Fibroblast of lung (primary cell): Measurements from ENCODE around the gene KLHL12. TPM values are rescaled to one million over a fixed set of nuclear protein-coding genes. Genes with fewer than 3 reads are reported as not detected.

ENCODE experiments used
- DNase-seq, 2 donors: peaks; one replicate each; pipeline versions ENCODE4 v3.0.0 to v3.0.0-alpha.2; 2010; ENCODE audit warnings: low read depth in 2 of 2
- H2AFZ ChIP-seq: 2 replicates; pipeline ENCODE4 v1.5.1; 2012; ENCODE audit warnings: low read length, control low read depth, inconsistent platforms
- H3K27ac ChIP-seq: 2 replicates; pipeline ENCODE4 v1.5.1; 2011; ENCODE audit warnings: low read length, control low read depth; ENCODE audit not compliant: insufficient read depth
- H3K27me3 ChIP-seq: 2 replicates; pipeline ENCODE4 v1.5.1; 2011; ENCODE audit warnings: mild to moderate bottlenecking, low read length; ENCODE audit not compliant: control insufficient read depth, insufficient read depth
- H3K36me3 ChIP-seq: 2 replicates; pipeline ENCODE4 v1.5.1; 2011; ENCODE audit warnings: low read length; ENCODE audit not compliant: control insufficient read depth, insufficient read depth
- H3K4me1 ChIP-seq: 2 replicates; pipeline ENCODE4 v1.5.1; 2011; ENCODE audit warnings: low read length; ENCODE audit not compliant: control insufficient read depth, insufficient read depth; ENCODE audit errors: extremely low read depth
- H3K4me2 ChIP-seq: 2 replicates; pipeline ENCODE4 v1.5.1; 2011; ENCODE audit warnings: low read length, control low read depth; ENCODE audit not compliant: insufficient read depth; ENCODE audit errors: extremely low read depth
- H3K4me3 ChIP-seq, 4 experiments: fragments of 200-600 bp in 1 of 4; sonication (generic) in 1 of 4; replicated peaks in 1 of 4; 2 replicates each; pipeline ENCODE4 v1.5.1; 2011 to 2016; ENCODE audit warnings: low read length in 4 of 4, low read depth in 3 of 4, mild to moderate bottlenecking in 3 of 4, control low read depth in 2 of 4, inconsistent platforms in 1 of 4, mixed read lengths in 1 of 4; ENCODE audit not compliant: insufficient read depth in 1 of 4; ENCODE audit errors: control extremely low read depth in 1 of 4
- H3K79me2 ChIP-seq: 2 replicates; pipeline ENCODE4 v1.5.1; 2012; ENCODE audit warnings: mild to moderate bottlenecking, low read length, inconsistent platforms; ENCODE audit not compliant: control insufficient read depth, insufficient read depth
- H3K9ac ChIP-seq: 2 replicates; pipeline ENCODE4 v1.5.1; 2011; ENCODE audit warnings: mild to moderate bottlenecking, low read length, control low read depth; ENCODE audit not compliant: insufficient read depth
- H3K9me3 ChIP-seq: 2 replicates; pipeline ENCODE4 v1.5.1; 2012; ENCODE audit warnings: low read depth, low read length; ENCODE audit not compliant: control insufficient read depth, insufficient read depth
- H4K20me1 ChIP-seq: 2 replicates; pipeline ENCODE4 v1.5.1; 2011; ENCODE audit warnings: low read length; ENCODE audit not compliant: control insufficient read depth, insufficient read depth; ENCODE audit errors: extremely low read depth
- EZH2 ChIP-seq: IDR thresholded peaks from 2 replicates; pipeline ENCODE4 v1.5.1; 2012; ENCODE audit warnings: low read length, control low read depth, mild to moderate bottlenecking; ENCODE audit errors: missing control alignments
- polyA plus RNA-seq, 2 donors: library from polyadenylated mRNA; depleted of rRNA in 1 of 2; stranded (reverse) in 1 of 2; unstranded in 1 of 2; fragments of >200 nt; gene quantifications; 2 replicates each; pipeline ENCODE4 v1.2.1, GENCODE V29; 2011 to 2012; ENCODE audit warnings: missing spikeins in 1 of 2
- total RNA-seq: library from RNA; depleted of rRNA; stranded (reverse); fragments of >200 nt; gene quantifications from 2 replicates; pipeline ENCODE4 v1.2.1, GENCODE V29; 2014
- TF ChIP-seq, protein P1 (sequence below), 2 donors: IDR thresholded peaks in 1 of 2; conservative IDR thresholded peaks in 1 of 2; 1 replicate in 1 of 2; 2 replicates in 1 of 2; pipeline ENCODE4 v1.5.1; 2011 to 2012; ENCODE audit warnings: low read length in 2 of 2, control low read depth in 1 of 2, inconsistent platforms in 1 of 2, low read depth in 1 of 2, mild to moderate bottlenecking in 1 of 2

KLHL12 gene
- total and polyA plus RNA-seq, 2 donors (not counting 1 experiment from before 2014, with no cell fraction given), result 46.3 to 55.5 TPM

DNA sequence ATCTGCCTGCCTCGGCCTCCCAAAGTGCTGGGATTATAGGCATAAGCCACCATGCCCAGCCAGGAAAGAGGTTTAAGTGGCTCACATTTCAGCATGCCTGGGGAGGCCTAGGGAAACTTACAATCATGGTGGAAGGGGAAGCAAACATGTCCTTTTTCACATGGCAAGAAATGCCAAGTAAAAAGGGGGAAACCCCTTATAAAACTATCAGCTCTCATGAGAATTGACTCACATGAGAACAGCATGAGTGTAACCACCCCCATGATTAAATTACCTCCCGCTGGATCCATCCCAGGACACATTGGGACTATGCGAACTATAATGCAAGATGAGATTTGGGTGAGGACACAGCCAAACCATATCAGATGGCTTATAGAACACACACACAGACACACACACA, 8.8 kb upstream of the KLHL12 start:
- H3K27me3 ChIP-seq, result no peaks in the 10 kb centered on the region
- H4K20me1 ChIP-seq, result no peaks in the 10 kb centered on the region
- TF ChIP-seq EZH2, result no peak
- TF ChIP-seq, protein P1, sequence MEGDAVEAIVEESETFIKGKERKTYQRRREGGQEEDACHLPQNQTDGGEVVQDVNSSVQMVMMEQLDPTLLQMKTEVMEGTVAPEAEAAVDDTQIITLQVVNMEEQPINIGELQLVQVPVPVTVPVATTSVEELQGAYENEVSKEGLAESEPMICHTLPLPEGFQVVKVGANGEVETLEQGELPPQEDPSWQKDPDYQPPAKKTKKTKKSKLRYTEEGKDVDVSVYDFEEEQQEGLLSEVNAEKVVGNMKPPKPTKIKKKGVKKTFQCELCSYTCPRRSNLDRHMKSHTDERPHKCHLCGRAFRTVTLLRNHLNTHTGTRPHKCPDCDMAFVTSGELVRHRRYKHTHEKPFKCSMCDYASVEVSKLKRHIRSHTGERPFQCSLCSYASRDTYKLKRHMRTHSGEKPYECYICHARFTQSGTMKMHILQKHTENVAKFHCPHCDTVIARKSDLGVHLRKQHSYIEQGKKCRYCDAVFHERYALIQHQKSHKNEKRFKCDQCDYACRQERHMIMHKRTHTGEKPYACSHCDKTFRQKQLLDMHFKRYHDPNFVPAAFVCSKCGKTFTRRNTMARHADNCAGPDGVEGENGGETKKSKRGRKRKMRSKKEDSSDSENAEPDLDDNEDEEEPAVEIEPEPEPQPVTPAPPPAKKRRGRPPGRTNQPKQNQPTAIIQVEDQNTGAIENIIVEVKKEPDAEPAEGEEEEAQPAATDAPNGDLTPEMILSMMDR (conservative IDR thresholded peaks at IDR 0.05 in 1 of 2, IDR thresholded peaks at IDR 0.05 in 1 of 2; ENCODE audit: low read depth in 1 of 2, low read length in 2 of 2), result no peak
- H2AFZ ChIP-seq, result no peak overlapping the region
- no peaks in the 10 kb centered on the region for H3K4me1 ChIP-seq
- DNase-seq, result no peak
- H3K9me3 ChIP-seq, result no peaks in the 10 kb centered on the region
- no peak overlapping the region for H3K4me3 ChIP-seq
- no peaks in the 10 kb centered on the region for H3K36me3 ChIP-seq
- no peaks in the 10 kb centered on the region for H3K79me2 ChIP-seq
- H3K4me2 ChIP-seq, result no peak overlapping the region
- H3K9ac ChIP-seq, result no peak overlapping the region
- no peak overlapping the region for H3K27ac ChIP-seq

GRCh38 chr1:202934755-202935154, 7.7 kb upstream of the KLHL12 start:
- no peaks in the 10 kb centered on the region for H3K4me1 ChIP-seq
- TF ChIP-seq EZH2, result no peak
- TF ChIP-seq, protein P1 (conservative IDR thresholded peaks at IDR 0.05 in 1 of 2, IDR thresholded peaks at IDR 0.05 in 1 of 2; ENCODE audit: low read depth in 1 of 2, low read length in 2 of 2), result no peak
- no peak overlapping the region for H3K4me2 ChIP-seq
- H3K27me3 ChIP-seq, result no peaks in the 10 kb centered on the region
- H3K9ac ChIP-seq, result no peak overlapping the region
- no peak for DNase-seq
- H3K36me3 ChIP-seq, result no peaks in the 10 kb centered on the region
- H4K20me1 ChIP-seq, result no peaks in the 10 kb centered on the region
- no peaks in the 10 kb centered on the region for H3K79me2 ChIP-seq
- no peaks in the 10 kb centered on the region for H3K9me3 ChIP-seq
- no peak overlapping the region for H2AFZ ChIP-seq
- H3K27ac ChIP-seq, result no peak overlapping the region
- H3K4me3 ChIP-seq, result no peak overlapping the region

- no peak overlapping the region for H3K4me3 ChIP-seq
- H3K27ac ChIP-seq, result no peak overlapping the region
- no peak for TF ChIP-seq EZH2
- TF ChIP-seq, protein P1 (conservative IDR thresholded peaks at IDR 0.05 in 1 of 2, IDR thresholded peaks at IDR 0.05 in 1 of 2; ENCODE audit: low read depth in 1 of 2, low read length in 2 of 2), result no peak
These were observed 5.4 kb upstream of the KLHL12 start for GRCh38 chr1:202932476-202932875.

More at GRCh38 chr1:202932476-202932875, 5.4 kb upstream of the KLHL12 start:
- Histone ChIP-seq H3K79me2 (no peaks in the 10 kb centered on the region), H2AFZ (no peak overlapping the region), H3K36me3 (no peaks in the 10 kb centered on the region), H3K9ac (no peak overlapping the region), H3K4me2 (no peak overlapping the region), H4K20me1 (no peaks in the 10 kb centered on the region), H3K9me3 (no peaks in the 10 kb centered on the region), H3K4me1 (no peaks in the 10 kb centered on the region), H3K27me3 (no peaks in the 10 kb centered on the region)
- DNase-seq, result no peak
